Stimulated activated CD8-positive, alpha-beta memory T cell treated with anti-CD3 and anti-CD28 coated beads, Interleukin-15, amount 100 ng/mL, for 48 hours (primary cell): ENCODE results near the gene MIPOL1.
A peak's percentile ranks its signal among the peaks of the same experiment; 100 is the strongest.

Source experiments
- DNase-seq, 2 donors: peaks; one replicate each; pipeline ENCODE4 v3.0.0-alpha.2; 2020; ENCODE audit warnings: low read depth in 2 of 2

MIPOL1 gene

DNA sequence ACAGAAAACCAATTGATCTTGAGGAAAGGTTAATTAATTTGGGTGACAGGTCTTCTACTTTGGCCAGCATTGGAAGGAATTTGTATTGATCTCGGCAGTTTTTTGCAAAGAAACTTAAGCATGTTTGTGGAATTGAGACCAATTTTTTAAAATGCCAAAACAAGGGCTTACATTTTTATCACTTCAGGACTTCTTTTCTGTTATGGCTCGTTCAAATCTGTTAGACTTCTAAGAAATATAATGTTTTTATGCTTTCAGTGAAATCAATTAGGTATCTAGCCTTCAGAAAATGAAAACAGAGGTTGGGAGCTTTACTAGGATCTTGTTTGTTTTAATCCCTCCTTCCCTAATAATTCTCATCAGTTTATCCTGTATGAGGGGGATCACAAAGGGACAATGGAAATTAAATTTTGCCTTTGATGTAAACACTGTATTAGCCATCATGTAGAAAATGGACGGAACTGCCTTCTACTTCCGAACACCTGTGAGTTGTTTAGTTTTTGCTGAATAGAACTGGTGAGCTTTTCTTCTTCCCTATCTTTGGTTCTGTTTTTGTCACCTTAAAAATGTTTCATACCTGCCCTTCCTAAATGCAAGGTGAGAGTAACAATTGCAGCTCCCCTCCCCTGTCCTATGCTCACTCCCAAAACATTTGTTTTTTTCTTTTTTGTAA, 389.5 kb downstream of the MIPOL1 start:
- no peak for DNase-seq

DNA sequence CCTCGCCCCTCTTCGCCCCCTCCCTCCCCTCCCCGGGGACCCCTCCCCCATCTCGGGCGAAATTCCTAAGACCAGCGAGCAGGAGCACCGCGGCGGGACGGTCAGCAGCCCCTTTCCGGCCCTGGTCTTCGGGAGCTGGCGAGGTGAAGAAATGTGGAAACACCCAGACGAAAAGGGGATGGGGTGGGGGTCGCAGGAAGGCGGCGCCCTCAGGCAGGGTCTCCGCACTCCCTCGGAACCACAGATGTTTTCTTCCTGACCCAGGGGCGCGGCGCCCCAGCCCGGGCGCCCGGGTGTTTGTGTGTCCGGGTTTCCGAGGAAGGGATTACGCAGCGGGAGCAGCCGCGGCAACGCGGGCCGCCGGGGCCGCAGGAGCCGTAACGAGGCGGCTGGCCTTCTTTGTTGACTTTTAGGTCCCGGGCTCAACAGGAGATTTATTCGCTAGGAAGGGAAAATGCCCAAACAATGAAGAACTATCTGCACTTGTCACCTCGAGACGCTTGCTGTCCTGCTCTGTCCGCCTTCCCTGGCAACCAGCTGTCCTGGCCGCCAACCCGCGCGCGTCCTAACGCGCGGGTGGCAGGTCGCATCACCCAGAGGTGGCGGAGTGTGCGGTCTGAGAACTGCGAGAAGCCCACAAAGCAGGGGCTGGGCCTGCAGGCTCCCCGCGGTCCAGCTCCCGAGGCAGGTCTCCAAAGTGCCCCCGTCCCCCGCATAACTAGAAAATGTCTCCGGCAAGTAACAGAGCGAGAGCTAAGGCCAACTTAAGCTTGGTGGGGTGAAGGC, 390.3 kb downstream of the MIPOL1 start:
- DNase-seq, result no peak

DNA sequence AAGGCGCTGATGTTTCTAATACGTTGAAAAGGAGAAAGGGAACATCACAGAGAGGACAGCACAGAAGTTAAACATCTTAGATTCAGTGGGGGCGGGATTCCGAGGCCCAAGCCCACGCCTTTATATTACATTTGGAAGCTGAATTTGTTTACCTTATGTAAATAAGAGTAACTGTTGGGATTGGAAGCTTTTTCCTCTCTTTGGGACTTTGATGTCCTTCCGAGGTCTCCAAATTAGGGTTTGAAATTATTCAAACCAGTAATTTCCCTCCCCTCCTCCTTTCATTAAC, 390.9 kb downstream of the MIPOL1 start:
- no peak for DNase-seq

DNA sequence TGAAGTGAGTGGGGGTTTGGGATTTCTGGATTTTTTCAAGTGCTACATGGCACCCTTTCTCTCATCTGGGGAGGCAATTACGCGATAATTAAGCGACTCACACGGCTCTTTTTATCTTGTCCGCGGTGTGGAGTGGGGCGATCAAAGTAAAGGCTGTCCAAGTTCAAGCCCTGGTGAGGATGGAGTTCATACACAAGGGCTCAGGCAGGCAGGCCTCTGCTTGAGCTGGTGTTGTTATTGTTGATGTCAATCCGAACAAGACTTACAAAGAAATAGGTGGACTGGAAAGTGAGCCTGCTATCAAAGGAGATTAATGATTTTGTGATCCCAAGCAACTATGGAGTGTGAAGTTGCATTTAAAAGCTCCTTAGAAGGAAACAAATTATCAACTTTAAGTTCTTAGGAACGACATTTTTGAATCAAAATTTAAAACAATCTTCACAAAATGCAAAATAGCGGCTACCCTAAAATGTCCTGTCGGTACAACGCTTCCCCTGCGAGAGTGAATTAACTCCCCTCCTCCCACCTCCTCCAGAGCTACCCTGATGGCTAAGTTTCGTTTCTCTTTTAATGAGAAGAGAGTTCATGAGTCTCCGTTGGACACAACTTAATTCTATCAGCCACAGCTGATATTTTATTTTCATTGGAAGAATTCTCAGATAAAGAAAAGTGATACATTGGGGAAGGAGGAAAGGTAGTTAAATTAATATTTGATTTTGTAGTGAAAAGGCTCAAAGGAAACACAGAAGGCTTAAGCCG, 391.4 kb downstream of the MIPOL1 start:
- no peak for DNase-seq

DNA sequence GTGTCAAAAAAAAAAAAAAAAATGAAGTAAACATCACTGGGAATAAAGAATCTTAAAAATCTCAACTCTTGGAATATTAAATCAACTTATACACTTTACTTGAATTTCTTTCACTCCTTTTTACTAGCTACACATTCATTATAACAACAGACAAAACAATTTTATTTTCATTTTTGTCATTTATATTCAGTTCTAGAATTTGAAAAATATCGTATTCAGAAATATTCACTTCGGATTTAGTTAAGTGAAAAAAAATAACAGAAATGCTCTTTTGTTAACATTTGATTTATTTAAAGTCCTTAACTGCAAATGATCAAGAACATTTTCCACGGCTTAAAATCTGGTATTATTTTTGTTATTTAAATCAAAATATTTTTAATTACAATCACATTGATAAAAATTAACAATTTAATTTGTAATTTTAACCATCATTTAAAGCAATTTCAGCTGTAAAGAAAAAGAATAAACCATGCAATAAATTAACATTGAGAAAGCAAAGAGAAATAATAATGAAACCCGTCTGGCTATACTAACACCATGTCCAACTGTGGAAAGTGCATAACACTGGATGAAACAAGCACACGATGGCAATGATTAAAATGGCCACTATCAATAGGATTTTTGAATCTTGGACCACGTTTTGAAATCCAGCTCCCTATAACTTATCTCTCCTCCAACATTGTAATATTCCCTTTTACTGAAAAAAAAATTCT, 392.1 kb downstream of the MIPOL1 start:
- DNase-seq, result no peak

DNA sequence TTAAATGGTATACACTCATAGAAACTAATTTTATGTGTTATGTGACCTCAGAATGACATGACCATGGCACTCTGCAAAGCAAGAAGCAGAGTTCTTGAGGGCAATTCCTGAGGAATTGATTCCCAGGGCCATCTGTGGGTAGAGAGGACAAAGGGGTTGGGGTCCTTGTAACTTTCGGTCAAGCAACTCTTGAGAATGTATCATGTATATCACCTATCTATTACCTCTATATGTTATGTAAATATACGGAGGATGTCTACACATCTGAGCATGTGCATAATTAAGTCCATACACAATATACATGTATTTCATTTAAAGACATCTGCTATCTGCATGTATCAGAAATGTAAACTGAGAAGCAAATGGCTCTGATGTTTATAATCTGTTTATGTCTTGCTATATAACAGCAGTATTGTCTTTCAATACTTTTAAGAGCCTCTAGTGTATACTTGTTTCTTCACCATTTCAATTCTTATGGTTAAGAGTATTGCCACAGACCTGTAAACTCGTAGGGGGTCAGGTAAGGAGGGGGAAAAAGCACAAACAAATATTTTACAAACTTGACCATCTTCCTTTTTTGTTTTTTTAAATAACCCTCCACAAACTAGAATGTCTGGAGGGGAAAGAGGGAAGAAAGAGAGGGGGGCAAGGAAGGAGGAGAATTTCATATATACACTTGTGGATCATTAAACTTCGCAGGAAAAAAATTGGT, 392.8 kb downstream of the MIPOL1 start:
- DNase-seq, result no peak

DNA sequence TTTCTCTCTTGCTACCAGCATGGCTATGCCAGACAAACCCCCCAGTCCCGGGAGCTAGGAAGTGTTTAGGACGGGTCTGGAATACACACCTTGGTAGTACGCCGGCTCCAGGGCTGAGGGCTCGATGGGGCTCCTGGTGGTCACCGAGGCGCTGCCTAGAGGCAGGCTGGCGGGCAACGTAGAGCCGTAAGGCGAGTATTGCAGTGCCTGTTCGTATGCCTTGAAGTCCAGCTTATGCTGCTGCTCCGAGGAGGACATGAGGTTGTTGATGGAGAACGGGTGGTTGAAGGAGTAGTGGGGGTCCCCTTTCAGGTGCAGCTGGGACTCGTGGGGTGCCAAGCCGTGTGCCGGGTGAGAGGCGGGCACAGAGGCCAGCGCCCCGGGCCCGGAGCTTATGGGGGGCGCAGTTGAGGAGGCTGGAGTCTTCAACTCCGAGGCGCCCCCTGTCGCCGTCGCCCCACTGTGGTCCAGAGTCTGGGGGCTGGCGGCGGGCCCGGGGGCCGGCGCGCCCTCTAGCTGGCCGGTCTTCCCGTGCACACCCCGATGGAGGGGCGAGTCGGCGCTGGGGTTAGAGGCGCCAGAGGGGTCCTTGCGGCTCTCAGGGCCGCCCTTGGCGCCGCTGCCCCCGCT, 393.7 kb downstream of the MIPOL1 start:
- no peak for DNase-seq

DNA sequence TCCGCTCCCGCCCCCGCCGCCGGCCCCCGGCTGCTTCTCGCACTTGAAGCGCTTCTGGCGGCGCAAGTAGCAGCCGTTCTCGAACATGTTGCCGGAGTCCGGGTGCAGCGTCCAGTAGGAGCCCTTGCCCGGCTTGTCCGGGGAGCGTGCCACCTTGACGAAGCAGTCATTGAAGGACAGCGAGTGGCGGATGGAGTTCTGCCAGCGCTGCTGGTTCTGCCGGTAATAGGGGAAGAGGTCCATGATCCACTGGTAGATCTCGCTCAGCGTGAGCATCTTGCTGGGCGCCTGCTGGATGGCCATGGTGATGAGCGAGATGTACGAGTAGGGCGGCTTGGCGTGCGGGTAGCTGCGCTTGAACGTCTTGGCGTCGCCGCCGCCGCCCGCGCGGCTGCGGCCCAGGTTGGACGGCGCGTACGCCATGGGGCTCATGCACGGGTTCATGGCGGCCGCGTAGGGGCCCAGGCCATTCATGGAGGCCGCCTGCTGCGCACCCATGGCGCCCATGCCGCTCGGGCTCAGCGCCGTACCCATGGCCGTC, 394.3 kb downstream of the MIPOL1 start:
- no peak for DNase-seq

DNA sequence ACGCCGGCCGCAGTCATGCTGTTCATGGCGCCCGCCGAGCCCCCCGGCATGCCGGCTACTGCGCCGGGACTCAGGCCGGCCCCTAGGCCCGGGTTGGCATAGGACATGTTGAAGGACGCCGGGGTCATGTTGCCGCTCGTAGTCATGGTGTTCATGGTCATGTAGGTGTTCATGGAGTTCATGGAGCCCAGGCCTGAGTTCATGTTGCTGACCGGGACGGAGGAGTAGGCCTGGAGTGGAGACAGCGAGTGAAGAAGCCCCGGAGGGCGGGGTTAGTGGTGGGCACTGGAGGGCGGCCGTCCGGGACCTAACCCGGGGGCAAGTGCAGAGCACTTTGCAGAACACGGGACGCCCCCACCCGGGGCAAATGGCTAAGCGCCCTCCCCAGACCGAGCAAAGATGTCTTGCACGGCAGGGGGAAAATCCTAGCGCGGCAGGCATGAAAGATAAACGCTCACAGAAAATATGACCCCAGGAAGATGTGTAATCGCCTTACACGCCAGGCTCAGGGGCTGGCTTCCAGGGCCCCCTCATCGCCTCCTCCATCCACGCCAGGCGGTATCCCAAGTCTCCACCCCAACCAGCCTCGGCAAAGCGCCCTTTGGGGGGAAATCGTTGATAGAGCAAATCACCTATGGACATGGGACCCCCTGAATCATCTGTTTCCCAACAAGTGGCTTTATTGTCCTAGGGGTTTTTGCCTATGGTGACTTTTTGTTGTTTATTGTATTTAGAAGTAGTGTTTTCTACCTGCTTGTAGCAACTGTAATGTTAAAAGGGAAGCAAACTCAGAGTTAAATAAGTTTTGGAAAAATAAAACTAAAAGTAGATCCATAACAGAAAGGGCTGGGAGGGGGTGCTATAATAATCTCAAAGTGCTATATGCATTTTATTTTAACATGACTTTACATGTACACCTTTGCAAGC, 395.0 kb downstream of the MIPOL1 start:
- DNase-seq, result no peak

DNA sequence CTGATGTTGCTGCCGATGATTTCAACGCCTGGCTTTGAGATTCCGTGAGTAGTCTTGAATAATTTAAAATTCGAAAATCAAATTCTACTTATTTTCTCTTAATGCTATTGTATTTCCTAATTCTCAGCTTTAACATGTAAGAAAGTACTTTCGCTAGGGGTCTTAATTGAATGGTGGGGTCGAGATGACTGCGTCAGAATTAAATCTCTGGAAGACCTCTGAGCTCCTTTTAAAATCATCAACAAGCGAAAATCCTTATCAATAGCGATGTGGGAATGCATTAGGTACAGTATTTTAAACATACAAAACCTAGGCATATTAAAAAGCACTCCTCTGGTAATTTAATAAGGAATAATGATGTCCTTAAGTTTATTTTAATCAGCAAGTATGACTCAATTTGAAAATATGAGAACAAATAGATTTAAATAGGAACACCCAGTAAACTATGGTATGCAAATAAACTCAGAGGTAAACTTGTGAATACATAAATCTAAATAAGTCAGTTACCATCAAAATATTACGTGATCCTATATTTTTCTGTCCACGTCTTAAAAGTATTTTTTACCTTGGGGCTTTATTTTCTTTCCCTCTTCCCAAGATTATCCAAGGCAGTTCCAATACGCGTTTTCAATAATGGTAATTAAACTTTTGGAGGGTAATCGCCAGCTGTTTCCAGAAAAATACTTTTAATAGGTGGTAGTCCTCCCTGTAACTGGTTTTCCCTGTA, 395.9 kb downstream of the MIPOL1 start:
- DNase-seq, result no peak

DNA sequence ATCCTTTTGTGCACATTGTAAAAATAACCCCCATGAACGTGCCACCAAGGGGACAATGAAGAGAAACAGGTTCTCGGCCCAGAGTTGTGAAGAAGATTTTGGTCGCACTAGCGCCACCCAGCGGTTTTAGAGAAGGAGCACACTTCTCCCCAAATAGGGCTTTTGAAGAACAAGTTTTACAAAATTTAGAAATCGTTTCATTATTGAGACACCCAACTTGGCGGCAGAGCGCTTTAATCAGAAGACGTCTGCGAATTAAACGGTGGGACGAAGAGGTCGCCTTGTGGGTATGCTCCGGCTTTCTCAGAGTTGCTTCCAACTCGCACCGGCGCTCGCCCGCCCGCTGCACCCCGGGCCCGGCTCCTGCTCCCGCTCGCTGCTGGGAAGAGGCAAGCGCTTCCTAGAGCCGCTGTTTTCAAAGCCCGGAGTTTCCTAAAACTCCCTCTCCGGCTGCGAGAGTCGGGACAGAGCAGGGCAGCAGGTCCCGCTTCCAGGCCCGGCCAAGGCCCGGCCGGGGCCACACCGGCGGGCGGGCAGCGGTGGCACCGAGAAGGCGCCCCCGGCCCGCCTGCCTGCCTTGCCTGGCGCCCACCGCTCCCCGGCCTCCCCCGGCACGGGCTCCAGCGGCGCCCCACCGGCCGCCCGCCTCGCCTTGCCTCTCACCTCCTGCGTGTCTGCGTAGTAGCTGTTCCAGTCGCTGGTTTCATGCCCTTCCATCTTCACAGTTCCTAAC, 396.7 kb downstream of the MIPOL1 start:
- peak; percentile 21 to 26 for DNase-seq

DNA sequence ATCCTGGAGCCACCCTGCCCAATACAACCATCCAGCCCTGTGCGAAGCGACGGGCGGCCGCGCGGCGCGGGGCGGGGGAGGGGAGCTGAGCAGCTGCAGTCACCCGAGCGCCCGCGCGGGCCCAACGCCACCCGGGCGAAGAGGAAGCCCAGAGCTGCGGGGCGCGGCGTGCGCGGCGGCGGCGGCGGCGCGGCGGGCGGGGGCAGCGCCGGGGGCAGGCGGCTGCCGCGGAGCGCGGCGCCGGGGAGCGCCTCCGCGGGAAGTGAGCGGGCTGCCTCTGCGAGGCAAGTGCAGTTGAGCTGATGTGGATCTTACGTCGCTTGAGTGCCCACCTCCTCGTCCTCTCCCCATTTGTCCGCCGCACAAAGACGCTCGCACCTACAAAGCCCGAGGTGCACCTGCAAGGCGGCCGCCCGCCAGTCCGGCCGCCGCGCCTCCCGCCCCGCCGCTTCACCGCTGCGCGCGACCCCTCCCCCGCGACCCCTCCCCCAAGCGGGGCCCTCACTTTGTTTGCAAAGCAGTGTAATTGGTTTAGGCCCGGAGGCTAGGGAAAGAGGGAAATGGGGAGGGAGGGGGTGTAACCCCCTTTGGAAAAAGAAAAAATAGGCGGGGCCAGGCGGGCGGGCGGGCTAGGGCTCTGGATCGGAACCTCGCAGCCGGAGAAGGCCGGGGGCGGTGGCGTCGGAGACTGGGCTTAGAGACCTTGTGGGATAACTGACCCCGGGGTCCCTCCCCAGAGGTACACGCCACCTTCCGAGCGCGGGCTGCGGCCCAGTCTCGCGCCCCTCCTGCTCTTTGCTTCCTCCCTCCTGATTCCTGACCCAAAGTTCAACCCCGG, 397.5 kb downstream of the MIPOL1 start, which contains the start of the genes FOXA1 and TTC6:
Gene FOXA1 (minus strand): TSS at position 279 of the 838 bp plus-strand sequence. CDS start 277 bp downstream, at position 2.
Gene TTC6 (plus strand): TSS at position 659 of the 838 bp plus-strand sequence. CDS start 26,436 bp downstream, outside the sequence.
- no peak for DNase-seq

DNA sequence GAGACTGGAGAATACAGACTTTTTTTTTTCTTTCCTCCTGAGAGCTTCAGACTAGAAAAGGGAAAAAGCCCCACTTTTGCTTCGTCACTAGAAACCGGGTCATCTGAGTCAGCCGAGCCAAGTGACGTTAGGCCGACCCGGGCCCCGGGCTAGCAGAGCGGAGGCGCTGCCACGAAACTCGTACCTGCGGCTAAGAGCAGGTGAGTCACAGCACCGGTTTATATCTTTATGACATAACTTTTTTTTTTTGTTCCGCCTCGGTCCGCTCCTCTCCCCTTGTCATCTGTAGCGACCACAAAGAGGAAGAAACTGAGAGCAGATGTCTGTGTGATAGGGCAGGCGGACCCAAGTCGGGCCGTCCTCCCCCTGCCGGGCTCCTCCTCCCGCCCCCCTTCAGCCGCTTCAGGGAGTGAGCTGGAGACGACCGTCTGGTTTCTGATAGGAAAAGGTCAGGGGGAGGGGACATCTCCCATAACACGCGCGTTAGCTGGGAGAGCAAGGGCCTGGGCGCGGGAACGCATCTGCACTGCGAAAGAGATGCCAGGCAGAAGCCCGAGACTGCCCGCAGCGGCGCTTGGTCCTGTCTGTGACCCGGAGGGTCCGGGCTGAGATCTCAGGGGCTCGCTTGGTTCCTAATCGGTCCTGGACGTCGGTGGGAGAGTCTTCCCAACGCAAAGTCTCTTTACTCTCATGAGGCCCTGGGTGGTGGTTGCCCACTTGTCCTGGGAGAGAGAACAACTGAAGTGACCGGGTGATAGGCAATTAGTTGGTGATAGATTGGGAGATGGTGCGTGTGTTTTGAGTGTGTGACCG, 398.3 kb downstream of the MIPOL1 start:
- peak; percentile 66 to 75 for DNase-seq

DNA sequence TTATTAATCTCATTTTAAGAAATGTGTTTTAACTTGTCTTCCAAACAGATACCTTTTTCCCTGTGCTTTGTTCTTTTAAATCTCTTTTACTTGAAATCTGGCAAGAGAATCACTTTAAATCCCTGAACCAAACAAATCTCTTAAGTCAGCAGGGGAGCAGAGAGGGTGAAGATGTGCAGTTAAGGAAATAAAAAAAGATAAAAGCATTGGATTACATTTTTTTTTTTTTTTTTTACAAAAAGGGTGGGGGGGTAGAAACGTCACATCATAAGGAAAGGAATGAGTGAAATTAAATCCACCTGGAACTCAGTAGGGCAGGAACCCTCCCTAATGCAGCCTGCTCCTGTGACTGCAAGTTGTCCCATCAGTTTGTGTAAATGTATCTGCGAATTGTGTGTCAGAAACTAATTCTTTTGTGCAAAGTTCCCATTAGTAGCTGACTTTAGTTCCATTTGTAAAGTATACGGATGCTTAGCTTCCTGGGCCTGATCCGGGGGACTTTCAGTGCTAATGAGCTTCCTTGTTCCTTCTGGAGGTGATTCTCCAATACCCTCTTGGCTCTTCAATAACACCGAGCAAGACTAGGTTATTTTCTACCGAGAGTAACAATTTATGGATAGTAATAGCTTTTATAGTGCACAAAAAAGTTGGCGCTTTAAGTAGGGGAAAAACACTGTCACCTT, 399.2 kb downstream of the MIPOL1 start:
- DNase-seq, result no peak

DNA sequence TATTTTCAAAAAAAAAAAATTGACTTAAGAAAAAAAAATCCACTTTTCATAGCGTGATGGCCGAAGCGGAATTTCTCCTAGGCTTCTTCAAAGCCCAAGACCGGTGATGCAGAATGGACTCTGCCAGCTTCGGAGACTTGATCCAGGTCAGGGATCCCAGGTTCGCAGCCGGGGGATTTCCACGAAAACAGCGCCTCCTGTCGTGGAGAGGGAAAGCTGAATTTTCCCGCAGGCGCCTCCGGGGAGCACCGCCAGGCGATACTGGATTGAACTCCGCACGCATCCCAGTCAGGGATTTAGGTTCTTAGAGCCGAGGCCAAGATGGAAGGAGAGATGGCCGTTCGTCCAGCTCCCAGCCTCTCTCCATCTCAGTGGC, 399.8 kb downstream of the MIPOL1 start:
- DNase-seq, result no peak
